Omental fat pad (tissue), 4 donors: ENCODE data around the gene NUFIP1. TPM values are rescaled to one million over a fixed set of nuclear protein-coding genes. Genes with fewer than 3 reads are reported as not detected.

Experiments
- ATAC-seq: fragments of 150-250 bp; one replicate; pipeline ENCODE4 v1.9.1; 2016; ENCODE audit warnings: mild to moderate bottlenecking, moderate library complexity; ENCODE audit not compliant: low FRiP score
- DNase-seq: peaks from one replicate; pipeline ENCODE4 v3.0.0-alpha.2; 2019; ENCODE audit warnings: low spot score
- CTCF ChIP-seq, 3 donors: fragments of 450-650 bp; IDR thresholded peaks; one replicate each; pipeline ENCODE4 v1.5.1; 2016 to 2017; ENCODE audit warnings: antibody characterized with exemption in 3 of 3, mild to moderate bottlenecking in 3 of 3, moderate library complexity in 2 of 3
- total RNA-seq, 4 donors: library from RNA; depleted of rRNA; stranded (reverse); fragments of >200 nt; gene quantifications; one replicate each; pipeline ENCODE4 v1.1.0, GENCODE V29; 2016

The NUFIP1 gene
- total RNA-seq, 4 donors from 2014 or later: 1.9 to 8.0 (median 2.5) TPM

- DNase-seq (no peak), ATAC-seq (no peak)
- no peak for TF ChIP-seq CTCF (IDR thresholded peaks at IDR 0.05)
These were observed 10.9 kb downstream of the NUFIP1 start for GRCh38 chr13:44978328-44978727.

GRCh38 chr13:44976949-44977583, 12.2 kb downstream of the NUFIP1 start:
- ATAC-seq: no peak
- DNase-seq: no peak

GRCh38 chr13:44976196-44976595, 13.1 kb downstream of the NUFIP1 start:
- no peak for TF ChIP-seq CTCF (IDR thresholded peaks at IDR 0.05)
- ATAC-seq (no peak), DNase-seq (no peak)

More at GRCh38 chr13:44976949-44977583, 12.2 kb downstream of the NUFIP1 start:
- no peak for TF ChIP-seq CTCF (IDR thresholded peaks at IDR 0.05)

GRCh38 chr13:44974056-44974793, 15.0 kb downstream of the NUFIP1 start:
- TF ChIP-seq CTCF (IDR thresholded peaks at IDR 0.05): no peak
- DNase-seq (no peak), ATAC-seq (no peak)

- no peak for ATAC-seq
- DNase-seq: no peak
- TF ChIP-seq CTCF (IDR thresholded peaks at IDR 0.05): no peak
These were observed 16.2 kb downstream of the NUFIP1 start for GRCh38 chr13:44972956-44973581.

- DNase-seq (no peak), ATAC-seq (no peak)
These were observed 17.3 kb downstream of the NUFIP1 start for GRCh38 chr13:44971656-44972595.

More at GRCh38 chr13:44971656-44972595, 17.3 kb downstream of the NUFIP1 start:
- TF ChIP-seq CTCF (IDR thresholded peaks at IDR 0.05): no peak
